ENCODE data around the gene TTLL8. TPM values are rescaled to one million over a fixed set of nuclear protein-coding genes. Genes with fewer than 3 reads are reported as not detected.

TTLL8 gene
- total RNA-seq, 4 donors from 2014 or later: not detected

DNA sequence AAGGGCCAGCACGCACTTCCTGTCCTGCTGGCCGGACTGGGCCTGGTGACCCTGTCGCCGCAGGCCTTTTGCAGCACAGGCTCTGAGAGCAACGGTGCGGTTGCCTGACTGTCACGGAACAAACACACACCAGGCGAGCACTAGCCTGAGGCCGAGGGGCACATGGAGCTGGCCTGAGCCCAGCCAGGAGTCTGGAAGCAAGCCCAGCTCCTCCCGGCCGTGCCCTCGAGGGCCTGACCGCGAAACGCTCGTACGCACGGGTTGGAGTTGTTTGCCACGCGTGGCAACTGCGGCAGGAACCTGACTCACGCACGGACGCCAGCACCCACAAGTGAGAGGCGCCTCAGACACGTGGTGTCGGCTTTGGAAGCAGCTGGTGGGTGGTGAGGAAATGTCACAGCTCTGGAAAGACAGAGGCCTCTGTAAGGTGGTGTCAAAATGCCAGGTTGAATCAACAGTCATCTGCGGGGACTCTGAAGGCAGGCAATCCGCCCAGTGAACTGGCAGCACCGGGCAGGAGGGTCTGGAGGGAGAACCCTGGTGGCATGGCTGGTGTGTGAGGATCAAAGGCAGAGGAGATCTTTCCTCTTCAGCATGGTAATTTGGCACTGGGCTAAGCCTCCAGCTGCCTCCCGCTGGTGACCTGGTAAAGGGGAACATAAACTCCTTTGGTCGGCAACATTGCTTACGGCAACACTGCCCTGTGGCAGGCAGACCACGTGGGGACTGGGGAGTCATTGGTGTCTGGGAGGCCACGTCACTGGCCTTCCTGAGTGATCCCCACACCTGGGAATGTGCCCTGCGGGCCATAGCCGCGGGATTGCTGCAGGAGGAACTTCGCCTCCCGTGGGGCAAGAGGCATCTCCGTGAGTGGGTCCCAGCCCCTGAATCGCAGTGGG lies 30.2 kb downstream of the TTLL8 start:
- DNase-seq (ENCODE audit: low spot score in 2 of 2): peak in 1 of 2 donors; percentile 86
- 40 to 58% methylated on average over 38 to 39 of the region's 42 CpGs for WGBS, 2 donors
- intact Hi-C loops (cut with DNase I; ENCODE audit: low total_unique reads): no loop called here
- no peak overlapping the region for H3K4me3 ChIP-seq (ENCODE audit: low read depth, poor library complexity, severe bottlenecking)
- TF ChIP-seq POLR2A (IDR thresholded peaks at IDR 0.05): no peak
- TF ChIP-seq, protein P1, sequence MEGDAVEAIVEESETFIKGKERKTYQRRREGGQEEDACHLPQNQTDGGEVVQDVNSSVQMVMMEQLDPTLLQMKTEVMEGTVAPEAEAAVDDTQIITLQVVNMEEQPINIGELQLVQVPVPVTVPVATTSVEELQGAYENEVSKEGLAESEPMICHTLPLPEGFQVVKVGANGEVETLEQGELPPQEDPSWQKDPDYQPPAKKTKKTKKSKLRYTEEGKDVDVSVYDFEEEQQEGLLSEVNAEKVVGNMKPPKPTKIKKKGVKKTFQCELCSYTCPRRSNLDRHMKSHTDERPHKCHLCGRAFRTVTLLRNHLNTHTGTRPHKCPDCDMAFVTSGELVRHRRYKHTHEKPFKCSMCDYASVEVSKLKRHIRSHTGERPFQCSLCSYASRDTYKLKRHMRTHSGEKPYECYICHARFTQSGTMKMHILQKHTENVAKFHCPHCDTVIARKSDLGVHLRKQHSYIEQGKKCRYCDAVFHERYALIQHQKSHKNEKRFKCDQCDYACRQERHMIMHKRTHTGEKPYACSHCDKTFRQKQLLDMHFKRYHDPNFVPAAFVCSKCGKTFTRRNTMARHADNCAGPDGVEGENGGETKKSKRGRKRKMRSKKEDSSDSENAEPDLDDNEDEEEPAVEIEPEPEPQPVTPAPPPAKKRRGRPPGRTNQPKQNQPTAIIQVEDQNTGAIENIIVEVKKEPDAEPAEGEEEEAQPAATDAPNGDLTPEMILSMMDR (IDR thresholded peaks at IDR 0.05): no peak

DNA sequence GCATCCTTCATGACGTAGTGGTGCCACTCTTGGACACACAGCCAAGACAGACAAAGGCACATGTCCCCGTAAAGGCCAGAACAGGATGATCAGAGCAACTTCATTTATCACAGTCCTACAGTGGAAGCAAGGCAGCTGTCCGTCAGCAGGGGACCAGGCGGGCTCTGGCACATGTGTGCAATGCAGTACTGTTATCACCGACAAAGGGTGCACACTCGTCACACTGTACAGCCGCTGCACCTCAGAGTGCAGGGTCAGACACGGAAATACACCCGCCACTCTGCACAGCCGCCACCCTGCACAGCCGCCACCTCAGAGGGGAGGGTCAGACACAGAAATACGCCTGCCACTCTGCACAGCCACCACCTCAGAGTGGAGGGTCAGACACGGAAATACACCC lies 32.1 kb downstream of the TTLL8 start:
- intact Hi-C loops (cut with DNase I; ENCODE audit: low total_unique reads): no loop called here
- H3K4me3 ChIP-seq (ENCODE audit: low read depth, poor library complexity, severe bottlenecking): no peak overlapping the region
- TF ChIP-seq, protein P1 (IDR thresholded peaks at IDR 0.05): no peak
- TF ChIP-seq POLR2A (IDR thresholded peaks at IDR 0.05): no peak
- DNase-seq (ENCODE audit: low spot score in 2 of 2): peak in 1 of 2 donors; percentile 72
- 75 to 86% methylated on average over 13 of the region's 13 CpGs for WGBS, 2 donors

DNA sequence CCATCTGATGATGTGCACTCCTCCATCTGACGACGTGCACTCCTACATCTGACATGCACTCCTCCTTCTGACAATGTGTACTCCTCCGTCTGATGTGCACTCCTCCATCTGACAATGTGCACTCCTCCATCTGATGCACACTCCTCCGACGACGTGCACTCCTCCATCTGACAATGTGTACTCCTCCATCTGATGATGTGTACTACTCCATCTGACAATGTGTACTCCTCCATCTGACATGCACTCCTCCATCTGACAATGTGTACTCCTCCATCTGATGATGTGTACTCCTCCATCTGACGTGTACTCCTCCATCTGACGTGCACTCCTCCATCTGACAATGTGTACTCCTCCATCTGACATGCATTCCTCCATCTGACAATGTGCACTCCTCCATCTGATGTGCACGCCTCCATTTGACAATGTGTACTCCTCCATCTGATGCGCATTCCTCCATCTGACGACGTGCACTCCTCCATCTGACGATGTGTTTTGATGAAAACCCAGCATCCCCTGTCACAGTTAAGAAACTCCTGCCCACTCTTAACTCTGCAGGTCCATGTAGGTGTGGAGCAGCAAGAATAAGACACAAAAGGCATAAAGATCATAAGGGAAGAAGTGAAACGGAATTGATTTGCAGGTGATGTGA lies 35.8 kb downstream of the TTLL8 start:
- H3K4me3 ChIP-seq (ENCODE audit: low read depth, poor library complexity, severe bottlenecking): no peak overlapping the region
- intact Hi-C loops (cut with DNase I; ENCODE audit: low total_unique reads): no loop called here
- no peak for TF ChIP-seq POLR2A (IDR thresholded peaks at IDR 0.05)
- 81% methylated on average over 14 of the region's 14 CpGs for WGBS, 2 donors
- no peak for DNase-seq (ENCODE audit: low spot score in 2 of 2)

DNA sequence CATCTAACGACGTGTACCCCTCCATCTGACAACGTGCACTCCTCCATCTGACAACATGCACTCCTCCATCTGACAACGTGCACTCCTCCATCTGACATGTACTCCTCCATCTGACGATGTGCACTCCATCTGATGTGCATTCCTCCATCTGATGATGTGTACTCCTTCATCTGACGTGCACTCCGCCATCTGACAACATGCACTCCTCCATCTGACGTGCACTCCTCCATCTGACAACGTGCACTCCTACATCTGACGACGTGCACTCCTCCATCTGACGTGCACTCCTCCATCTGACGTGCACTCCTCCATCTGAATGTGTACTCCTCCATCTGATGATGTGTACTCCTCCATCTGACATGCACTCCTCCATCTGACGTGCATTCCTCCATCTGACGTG lies 37.5 kb downstream of the TTLL8 start:
- no peak for DNase-seq (ENCODE audit: low spot score in 2 of 2)
- WGBS, 2 donors: 90 to 94% methylated on average over 15 of the region's 15 CpGs
- intact Hi-C loops (cut with DNase I; ENCODE audit: low total_unique reads): no loop called here
- no peak overlapping the region for H3K4me3 ChIP-seq (ENCODE audit: low read depth, poor library complexity, severe bottlenecking)
- no peak for TF ChIP-seq POLR2A (IDR thresholded peaks at IDR 0.05)
- TF ChIP-seq, protein P1 (IDR thresholded peaks at IDR 0.05): no peak

DNA sequence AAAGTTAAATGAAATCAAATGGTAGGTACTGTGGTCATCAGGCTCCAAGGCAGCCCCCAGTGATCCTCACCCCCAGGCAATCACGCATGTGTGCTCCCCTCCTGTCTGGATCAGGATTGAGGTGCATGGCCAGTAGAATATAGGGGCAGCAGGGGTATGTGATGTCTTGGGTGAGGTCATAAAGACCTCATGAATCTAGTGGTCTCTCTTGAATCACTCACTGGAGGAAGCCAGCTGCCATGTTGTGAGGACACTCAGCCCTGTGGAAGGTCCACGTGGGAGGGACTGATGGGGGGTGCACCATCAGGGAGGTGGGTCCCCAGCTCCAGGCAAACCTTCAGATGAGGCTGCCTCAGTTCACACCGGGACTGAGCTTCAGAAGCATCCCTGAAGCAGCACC lies 38.8 kb downstream of the TTLL8 start:
- TF ChIP-seq, protein P1 (IDR thresholded peaks at IDR 0.05): no peak
- no peak for TF ChIP-seq POLR2A (IDR thresholded peaks at IDR 0.05)
- 68 to 80% methylated on average over 3 of the region's 3 CpGs for WGBS, 2 donors
- no peak overlapping the region for H3K4me3 ChIP-seq (ENCODE audit: low read depth, poor library complexity, severe bottlenecking)
- DNase-seq (ENCODE audit: low spot score in 2 of 2): no peak
- intact Hi-C loops (cut with DNase I; ENCODE audit: low total_unique reads): no loop called here

DNA sequence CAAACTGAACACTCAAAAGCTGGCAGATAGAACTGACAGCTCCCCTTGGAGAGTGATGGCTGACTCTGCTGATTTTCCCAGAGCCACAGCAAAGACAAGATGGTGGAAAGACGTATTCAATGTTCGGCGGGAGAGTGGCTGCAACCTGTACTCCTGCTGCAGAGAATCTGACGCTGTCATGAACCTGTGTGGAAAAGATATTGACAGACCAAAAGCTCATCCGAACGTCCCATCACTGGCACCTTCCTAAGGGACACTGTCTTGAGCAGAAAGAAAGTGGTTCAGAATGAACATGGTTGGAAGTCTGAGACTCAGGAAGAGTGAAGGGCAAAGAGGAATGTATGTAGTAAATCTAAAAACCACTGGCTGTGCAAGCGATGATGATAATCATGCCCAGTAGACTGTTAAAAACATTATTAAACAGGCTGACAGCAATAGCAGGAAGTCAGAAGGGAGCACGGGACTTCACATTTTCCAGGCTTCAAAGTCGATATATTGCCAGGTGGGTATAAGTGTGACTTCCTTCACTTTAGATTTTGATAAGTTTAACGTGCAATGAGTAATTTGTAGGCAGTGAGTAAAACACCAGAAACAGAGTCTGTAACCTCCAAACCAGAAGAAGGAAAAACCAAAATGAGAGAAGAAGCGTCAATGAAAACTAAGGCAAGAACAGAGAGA lies 39.4 kb downstream of the TTLL8 start:
- TF ChIP-seq, protein P1 (IDR thresholded peaks at IDR 0.05): no peak
- no peak for TF ChIP-seq POLR2A (IDR thresholded peaks at IDR 0.05)
- DNase-seq (ENCODE audit: low spot score in 2 of 2): no peak
- no peak overlapping the region for H3K4me3 ChIP-seq (ENCODE audit: low read depth, poor library complexity, severe bottlenecking)
- WGBS, 2 donors: 64% methylated on average over 11 of the region's 11 CpGs
- intact Hi-C loops (cut with DNase I; ENCODE audit: low total_unique reads): no loop called here

Data from lower leg skin (tissue), 4 donors.